Small intestine (tissue), 7 donors: ENCODE measurements around the gene FDX1. TPM values are rescaled to one million over a fixed set of nuclear protein-coding genes. Genes with fewer than 3 reads are reported as not detected.

ENCODE experiments used
- DNase-seq, 2 donors: peaks; one replicate each; pipeline versions ENCODE4 v3.0.0 to v3.0.0-alpha.2; 2013
- FAIRE-seq: peaks from 2 replicates; lab custom pipeline; 2012; peaks lifted over from hg19 to GRCh38; lab: Jason Lieb, UNC
- H3K27ac ChIP-seq, 3 donors: one replicate each; pipeline ENCODE4 v1.5.1; 2013; ENCODE audit warnings: low read length in 2 of 3, mild to moderate bottlenecking in 2 of 3, control low read depth in 1 of 3, inconsistent platforms in 1 of 3, low read depth in 1 of 3, moderate library complexity in 1 of 3
- H3K27me3 ChIP-seq, 3 donors: one replicate each; pipeline ENCODE4 v1.6.1; 2013; ENCODE audit warnings: low read length in 3 of 3, inconsistent platforms in 1 of 3; ENCODE audit not compliant: control insufficient read depth in 3 of 3, insufficient read depth in 3 of 3
- H3K36me3 ChIP-seq, 3 donors: one replicate each; pipeline ENCODE4 v1.6.1; 2013; ENCODE audit warnings: low read length in 3 of 3, inconsistent platforms in 1 of 3, low read depth in 1 of 3, mild to moderate bottlenecking in 1 of 3, moderate library complexity in 1 of 3; ENCODE audit not compliant: control insufficient read depth in 3 of 3, insufficient read depth in 2 of 3
- H3K4me1 ChIP-seq, 3 donors: one replicate each; pipeline ENCODE4 v1.6.1; 2013; ENCODE audit warnings: low read length in 2 of 3, inconsistent platforms in 1 of 3, low read depth in 1 of 3, mild to moderate bottlenecking in 1 of 3, moderate library complexity in 1 of 3; ENCODE audit not compliant: control insufficient read depth in 3 of 3, insufficient read depth in 2 of 3
- H3K4me3 ChIP-seq, 3 donors: one replicate each; pipeline ENCODE4 v1.5.1; 2013; ENCODE audit warnings: low read length in 3 of 3, control low read depth in 1 of 3, inconsistent platforms in 1 of 3, low read depth in 1 of 3, mild to moderate bottlenecking in 1 of 3, moderate library complexity in 1 of 3
- H3K9me3 ChIP-seq, 2 donors: one replicate each; pipeline ENCODE4 v1.6.1; 2013; ENCODE audit warnings: low read depth in 1 of 2, low read length in 1 of 2; ENCODE audit not compliant: control insufficient read depth in 2 of 2, insufficient read depth in 1 of 2
- WGBS, 3 donors: extraction: QIAGEN DNeasy Blood & Tissue Kit; methylation state at CpG; one replicate each; pipeline ENCODE4 v1.1.7; 2013; 5-methylcytosine and 5-hydroxymethylcytosine counted together
- polyA plus RNA-seq, 4 donors: library from polyadenylated mRNA; stranded (reverse) in 3 of 4; unstranded in 1 of 4; fragments of 200-250 nt in 3 of 4; fragments of 120-200 nt in 1 of 4; gene quantifications; one replicate each; pipeline versions ENCODE4 v1.2.1 to v1.2.3, GENCODE V29; 2013
- donor health status: healthy with polysubstance abuse.
- donor health status: control.
- donor health status: control.
- donor health status: Bipolar disorder and iron deficiency.
- donor health status: healthy.

The FDX1 gene
- polyA plus RNA-seq, 4 donors = 20.4 to 47.0 (median 33.2) TPM

DNA sequence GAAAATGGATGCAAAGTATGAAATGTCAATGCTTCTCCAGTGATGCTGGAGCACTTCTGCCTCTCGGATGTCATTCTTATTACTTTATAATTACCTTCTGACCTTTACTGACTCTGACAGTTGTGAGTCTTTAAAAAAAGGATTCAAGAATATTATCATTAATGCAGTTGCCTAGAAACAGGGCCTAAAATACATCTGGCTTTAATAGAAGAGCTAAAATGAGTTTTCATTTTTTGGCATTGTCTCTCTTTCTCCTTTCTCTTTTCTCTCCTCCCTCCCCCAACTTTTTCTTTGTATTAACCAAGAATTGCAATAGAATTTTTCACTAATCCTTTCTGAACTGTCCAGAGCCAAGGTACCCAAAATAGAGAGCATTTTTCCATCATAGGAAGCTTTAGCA is 45.9 kb downstream of the FDX1 start:
- Histone ChIP-seq H3K9me3 (no peaks in the 10 kb centered on the region), H3K36me3 (peaks cover 0 to 4% (median 0%) of the 10 kb centered on the region in 3 donors), H3K4me3 (no peak overlapping the region), H3K4me1 (no peaks in the 10 kb centered on the region), H3K27me3 (no peaks in the 10 kb centered on the region), H3K27ac (no peak overlapping the region)
- 79 to 97% (median 84%) methylated on average over 1 of the region's 1 CpG for WGBS, 3 donors
- DNase-seq (no peak), FAIRE-seq (no peak)

DNA sequence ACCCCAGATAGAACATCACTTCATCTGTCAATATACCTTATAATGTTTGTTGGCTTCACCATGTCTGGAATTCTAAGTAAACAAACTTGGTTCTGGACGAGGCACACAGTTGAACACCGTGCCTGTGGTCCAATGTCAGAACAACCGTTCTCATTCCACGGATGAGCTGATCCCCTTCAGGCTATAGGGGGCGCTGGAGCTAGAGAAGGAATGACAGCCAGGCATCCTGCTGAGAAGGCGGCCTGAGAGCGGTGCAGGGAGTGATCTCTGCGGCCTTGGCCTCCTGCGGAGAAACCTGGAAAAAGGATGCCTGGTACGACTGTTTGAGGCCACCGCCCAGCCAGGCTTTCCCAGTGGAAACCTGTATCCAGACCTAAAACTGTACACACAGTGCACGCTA is 48.7 kb downstream of the FDX1 start:
- FAIRE-seq (no peak), DNase-seq (no peak)
- Histone ChIP-seq H3K36me3 (no peaks in the 10 kb centered on the region), H3K9me3 (no peaks in the 10 kb centered on the region), H3K27ac (no peak overlapping the region), H3K27me3 (no peaks in the 10 kb centered on the region), H3K4me1 (no peaks in the 10 kb centered on the region), H3K4me3 (no peak overlapping the region)
- 74 to 90% (median 85%) methylated on average over 12 of the region's 12 CpGs for whole genome bisulfite sequencing, 3 donors

DNA sequence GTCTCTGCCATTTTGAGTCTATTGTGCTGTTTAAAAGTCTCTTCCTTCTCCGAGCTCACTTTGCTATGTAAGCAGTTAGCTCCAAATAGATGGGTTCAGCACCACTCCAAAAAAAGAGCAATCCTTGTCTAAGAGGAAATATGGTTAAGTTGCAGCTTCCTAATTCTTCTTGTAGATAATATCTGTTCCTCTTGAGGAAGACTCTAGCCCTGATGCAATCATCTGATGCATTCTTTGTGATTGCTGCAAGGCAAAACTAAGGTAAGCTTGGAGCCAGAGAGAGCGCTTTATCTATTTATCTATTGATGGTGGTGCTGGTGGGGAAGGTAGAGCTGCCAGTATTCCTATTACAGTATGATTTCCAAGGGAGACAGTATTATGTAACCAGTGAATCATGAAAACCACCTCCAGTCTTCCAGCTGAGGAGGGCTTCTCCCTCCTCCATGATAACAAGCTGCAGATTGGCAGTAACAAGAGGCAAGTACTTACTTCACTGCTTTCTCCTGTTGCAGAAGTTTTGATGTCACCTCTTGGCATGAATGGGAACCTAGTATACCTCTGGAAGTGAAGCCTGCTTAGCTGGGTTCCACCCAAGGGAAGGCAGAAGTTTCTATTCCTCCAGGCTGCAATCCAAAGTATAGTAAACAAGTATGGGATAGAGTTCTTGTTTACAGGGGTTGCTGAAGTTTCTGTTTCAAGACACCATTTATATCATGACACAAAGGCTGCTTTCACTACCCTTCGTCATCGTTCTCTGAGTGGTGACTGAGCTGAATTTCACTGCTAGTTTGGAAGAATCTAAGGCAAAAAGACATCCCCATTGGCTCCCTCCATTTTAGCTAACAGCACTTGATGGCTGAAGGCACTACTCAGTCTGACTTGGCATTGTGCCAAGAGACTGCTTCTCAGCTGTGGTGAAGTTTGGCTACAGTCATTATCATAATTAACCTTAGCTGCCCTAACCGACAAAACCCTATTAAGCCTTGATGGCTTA is 49.7 kb downstream of the FDX1 start:
- Histone ChIP-seq H3K36me3 (no peaks in the 10 kb centered on the region), H3K27me3 (no peaks in the 10 kb centered on the region), H3K9me3 (no peaks in the 10 kb centered on the region), H3K27ac (no peak overlapping the region), H3K4me1 (no peaks in the 10 kb centered on the region), H3K4me3 (no peak overlapping the region)
- 55 to 80% (median 74%) methylated on average over 5 of the region's 5 CpGs for WGBS, 3 donors
- no peak for FAIRE-seq
- DNase-seq = peak; percentile 16 to 21

DNA sequence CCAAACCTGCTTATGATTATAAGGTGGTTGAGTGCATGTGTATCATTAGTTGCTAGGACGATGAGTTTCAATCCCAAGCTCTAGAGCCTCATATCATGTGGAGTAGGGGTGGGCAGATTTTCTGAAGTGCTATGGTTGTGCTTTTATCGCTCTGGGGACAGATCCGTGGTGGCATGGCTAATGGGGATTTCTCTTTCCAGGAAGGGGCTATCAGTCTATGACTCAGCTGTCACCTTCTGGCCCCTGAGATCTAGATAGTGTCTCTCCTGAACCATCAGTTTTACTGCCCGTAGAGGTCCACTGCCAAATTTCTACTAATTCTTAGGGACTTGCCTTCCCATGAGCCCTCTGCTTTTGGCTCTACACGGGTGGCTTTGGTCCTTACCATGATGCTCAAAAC is 51.8 kb downstream of the FDX1 start:
- H3K4me3 ChIP-seq = no peak overlapping the region
- no peak for DNase-seq
- no peak for FAIRE-seq

DNA sequence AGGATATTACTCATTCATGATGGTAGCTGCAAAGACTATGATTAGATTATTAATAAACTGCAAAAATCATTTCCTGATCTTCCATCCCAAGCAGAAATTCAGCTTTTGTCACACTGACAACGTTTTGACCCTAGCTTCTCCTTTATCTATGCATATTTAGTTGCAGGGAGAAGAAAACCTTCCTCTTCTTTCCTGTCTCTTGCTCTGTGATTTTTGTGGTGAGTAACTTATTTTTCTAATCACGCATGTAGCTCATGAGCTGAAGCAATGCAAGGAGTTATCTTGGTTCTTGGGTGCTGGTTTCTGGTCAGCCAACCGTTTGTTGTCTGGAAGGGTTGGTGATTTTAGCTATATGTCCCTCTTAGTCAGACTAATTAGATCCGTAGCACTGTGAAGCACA is 56.4 kb downstream of the FDX1 start:
- no peak for FAIRE-seq
- no peaks in the 10 kb centered on the region for H3K36me3 ChIP-seq
- no peak overlapping the region for H3K27ac ChIP-seq
- no peak overlapping the region for H3K4me3 ChIP-seq
- WGBS, 3 donors = 73 to 79% (median 74%) methylated on average over 4 of the region's 4 CpGs
- DNase-seq = no peak
- H3K27me3 ChIP-seq = no peaks in the 10 kb centered on the region
- no peaks in the 10 kb centered on the region for H3K4me1 ChIP-seq
- H3K9me3 ChIP-seq = no peaks in the 10 kb centered on the region

More for the DNA sequence above, 51.8 kb downstream of the FDX1 start:
- Histone ChIP-seq H3K27me3 (no peaks in the 10 kb centered on the region), H3K27ac (no peak overlapping the region), H3K36me3 (no peaks in the 10 kb centered on the region), H3K9me3 (no peaks in the 10 kb centered on the region), H3K4me1 (no peaks in the 10 kb centered on the region)
- WGBS, 3 donors = 84 to 93% (median 92%) methylated on average over 5 of the region's 5 CpGs

DNA sequence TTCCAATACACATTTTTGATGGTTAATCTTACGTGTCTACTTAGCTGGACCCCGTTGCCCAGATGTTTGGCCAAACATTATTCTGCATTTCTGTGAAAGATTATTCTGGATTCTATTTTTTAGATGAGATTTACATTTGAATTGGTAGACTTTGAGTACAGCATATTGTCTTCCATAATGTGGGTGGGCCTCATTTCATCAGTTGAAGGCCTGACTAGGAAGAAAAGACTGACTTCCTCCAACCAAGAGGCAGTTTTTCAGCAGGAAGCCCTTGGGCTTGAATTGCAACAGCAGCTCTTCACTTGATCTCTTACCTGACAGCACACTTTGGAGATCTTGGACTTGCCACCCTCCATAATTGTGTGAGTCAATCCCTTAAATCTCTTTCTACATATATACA is 58.7 kb downstream of the FDX1 start:
- WGBS, 3 donors = 67 to 85% (median 71%) methylated on average over 2 of the region's 2 CpGs
- no peak for FAIRE-seq

DNA sequence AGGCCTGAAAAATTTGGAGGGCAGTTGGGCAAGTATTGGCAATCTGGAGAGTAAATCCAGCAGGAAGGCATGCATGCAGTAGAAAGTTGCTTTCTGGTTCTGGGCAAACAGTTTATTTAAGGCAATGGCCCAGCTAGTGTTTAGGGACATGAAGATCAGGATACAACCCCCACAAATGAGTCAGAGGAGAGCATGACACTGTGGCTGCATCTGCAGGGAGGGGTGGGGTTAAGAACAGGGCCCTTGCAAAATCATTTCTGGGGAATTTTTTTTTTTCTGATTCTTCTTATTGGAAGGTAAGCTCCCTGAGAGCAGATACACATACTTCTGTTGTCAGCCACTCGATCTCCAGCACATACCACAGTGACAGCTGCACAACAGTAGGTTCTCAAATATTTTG is 61.1 kb downstream of the FDX1 start:
- Histone ChIP-seq H3K27me3 (no peaks in the 10 kb centered on the region), H3K4me1 (no peaks in the 10 kb centered on the region), H3K27ac (no peak overlapping the region), H3K9me3 (peaks cover 0 to 2% of the 10 kb centered on the region in 2 donors), H3K36me3 (no peaks in the 10 kb centered on the region), H3K4me3 (no peak overlapping the region)
- FAIRE-seq (no peak), DNase-seq (no peak)
- WGBS, 3 donors = 35 to 76% (median 74%) methylated on average over 1 of the region's 1 CpG

More for the DNA sequence above, 58.7 kb downstream of the FDX1 start:
- DNase-seq = no peak
- Histone ChIP-seq H3K4me1 (no peaks in the 10 kb centered on the region), H3K36me3 (no peaks in the 10 kb centered on the region), H3K9me3 (no peaks in the 10 kb centered on the region), H3K4me3 (no peak overlapping the region), H3K27me3 (no peaks in the 10 kb centered on the region), H3K27ac (no peak overlapping the region)

DNA sequence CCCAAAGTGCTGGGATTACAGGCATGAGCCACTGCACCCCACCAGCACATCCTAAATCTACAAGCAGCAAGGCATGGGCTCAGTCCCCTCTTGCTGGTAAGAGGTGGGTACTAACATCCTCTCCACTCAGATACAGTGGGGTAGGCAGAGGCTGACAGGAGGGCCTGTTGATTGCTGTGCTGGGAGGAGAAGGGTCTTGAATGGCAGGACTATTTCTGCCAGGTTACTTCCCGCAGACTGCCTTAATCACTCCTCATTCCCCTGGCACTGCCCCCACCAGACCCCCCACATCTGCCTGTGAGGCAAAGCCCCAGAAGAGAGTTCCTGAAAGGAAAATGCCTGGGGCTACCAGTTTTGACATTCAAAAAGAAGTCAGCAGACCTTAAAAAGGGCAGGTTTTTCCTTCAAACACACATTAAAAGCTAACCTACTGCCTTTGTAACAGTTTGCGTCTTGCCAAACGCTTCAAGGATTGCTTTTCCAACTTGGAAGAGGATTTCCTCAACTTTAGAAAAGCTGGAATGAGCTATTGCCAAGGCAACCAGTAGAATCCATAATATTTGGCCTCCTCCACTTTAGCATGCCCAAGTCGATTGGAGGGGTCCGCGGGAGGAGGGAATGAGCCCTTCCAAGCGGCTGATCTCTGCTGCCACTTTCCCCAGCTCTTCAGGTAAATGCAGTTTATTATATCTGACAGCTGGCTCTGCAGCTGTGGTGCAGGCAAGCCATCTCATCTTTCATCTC is 62.0 kb downstream of the FDX1 start:
- WGBS, 3 donors = 76 to 87% (median 83%) methylated on average over 7 of the region's 7 CpGs
- no peaks in the 10 kb centered on the region for H3K27me3 ChIP-seq
- H3K9me3 ChIP-seq = peaks cover 0 to 2% of the 10 kb centered on the region in 2 donors
- H3K27ac ChIP-seq = no peak overlapping the region
- no peak for FAIRE-seq
- no peaks in the 10 kb centered on the region for H3K4me1 ChIP-seq
- DNase-seq = no peak
- H3K36me3 ChIP-seq = no peaks in the 10 kb centered on the region
- H3K4me3 ChIP-seq = no peak overlapping the region
